ENCODE data around the gene NDUFS4. TPM values are rescaled to one million over a fixed set of nuclear protein-coding genes. Genes with fewer than 3 reads are reported as not detected.
A peak's percentile ranks its signal among the peaks of the same experiment; 100 is the strongest.

Gene NDUFS4
- total RNA-seq, 1 donor = 64.3 TPM

- no peak for DNase-seq (ENCODE audit: low read depth)
- TF ChIP-seq CTCF (IDR thresholded peaks at IDR 0.05; ENCODE audit: insufficient read depth, low read depth, low read length) = no peak
- H3K4me3 ChIP-seq (ENCODE audit: low read depth, low read length) = no peak overlapping the region
Measured at GRCh38 chr5:53712327-53712726, 151.9 kb downstream of the NDUFS4 start.

GRCh38 chr5:53713978-53714666 lies 153.7 kb downstream of the NDUFS4 start:
- no peak for TF ChIP-seq CTCF (IDR thresholded peaks at IDR 0.05; ENCODE audit: insufficient read depth, low read depth, low read length)
- peak; percentile 3 for DNase-seq (ENCODE audit: low read depth)
- H3K4me3 ChIP-seq (ENCODE audit: low read depth, low read length) = no peak overlapping the region

- DNase-seq (ENCODE audit: low read depth) = peak; percentile 28
- H3K4me3 ChIP-seq (ENCODE audit: low read depth, low read length) = no peak overlapping the region
Measured at GRCh38 chr5:53714667-53715010, 154.2 kb downstream of the NDUFS4 start.

GRCh38 chr5:53726121-53726520 lies 165.7 kb downstream of the NDUFS4 start:
- H3K4me3 ChIP-seq (ENCODE audit: low read depth, low read length) = no peak overlapping the region
- DNase-seq (ENCODE audit: low read depth) = no peak
- no peak for TF ChIP-seq CTCF (IDR thresholded peaks at IDR 0.05; ENCODE audit: insufficient read depth, low read depth, low read length)

More at GRCh38 chr5:53714667-53715010, 154.2 kb downstream of the NDUFS4 start:
- no peak for TF ChIP-seq CTCF (IDR thresholded peaks at IDR 0.05; ENCODE audit: insufficient read depth, low read depth, low read length)

GRCh38 chr5:53730943-53731342 lies 170.5 kb downstream of the NDUFS4 start:
- no peak for TF ChIP-seq CTCF (IDR thresholded peaks at IDR 0.05; ENCODE audit: insufficient read depth, low read depth, low read length)
- no peak for DNase-seq (ENCODE audit: low read depth)
- no peak overlapping the region for H3K4me3 ChIP-seq (ENCODE audit: low read depth, low read length)

Other genes with a start within 250 kb of the NDUFS4 start
- gene FST, start 80.0 kb upstream of the NDUFS4 start, total RNA-seq = 29.8 and 52.5 TPM in 2 replicates